GM10266 (cell line): ENCODE measurements around the gene ADAMTS12.

Source experiments
- DNase-seq: peaks from one replicate; pipeline ENCODE4 v3.0.0; 2012; ENCODE audit errors: extremely low spot score
- CTCF ChIP-seq: IDR thresholded peaks from 2 replicates; pipeline ENCODE4 v1.5.1; 2012; ENCODE audit warnings: mild to moderate bottlenecking, low read depth; ENCODE audit not compliant: control insufficient read depth, insufficient read depth; ENCODE audit errors: missing control alignments

Gene ADAMTS12

GRCh38 chr5:33650911-33651310, 240.9 kb downstream of the ADAMTS12 start:
- no peak for DNase-seq
- no peak for TF ChIP-seq CTCF

- DNase-seq, result no peak
Observed at GRCh38 chr5:33649549-33650482, 242.0 kb downstream of the ADAMTS12 start.

GRCh38 chr5:33641744-33642505, 249.9 kb downstream of the ADAMTS12 start:
- no peak for DNase-seq
- TF ChIP-seq CTCF, result no peak

More at GRCh38 chr5:33649549-33650482, 242.0 kb downstream of the ADAMTS12 start:
- TF ChIP-seq CTCF, result no peak

- no peak for TF ChIP-seq CTCF
- DNase-seq, result no peak
Observed at GRCh38 chr5:33639474-33639873, 252.3 kb downstream of the ADAMTS12 start.

GRCh38 chr5:33637011-33637410, 254.8 kb downstream of the ADAMTS12 start:
- DNase-seq, result no peak

GRCh38 chr5:33635582-33635981, 256.2 kb downstream of the ADAMTS12 start:
- TF ChIP-seq CTCF, result no peak

More at GRCh38 chr5:33637011-33637410, 254.8 kb downstream of the ADAMTS12 start:
- no peak for TF ChIP-seq CTCF

More at GRCh38 chr5:33635582-33635981, 256.2 kb downstream of the ADAMTS12 start:
- DNase-seq, result no peak
